Stimulated activated CD8-positive, alpha-beta memory T cell treated with anti-CD3 and anti-CD28 coated beads, Interleukin-7, amount 100 ng/mL, for 24 hours (primary cell): Measurements from ENCODE around the gene DMAC1.
A peak's percentile ranks its signal among the peaks of the same experiment; 100 is the strongest.

Experiments
- DNase-seq: peaks from one replicate; pipeline ENCODE4 v3.0.0-alpha.2; 2020; ENCODE audit warnings: low read depth

DMAC1 gene, protein sequence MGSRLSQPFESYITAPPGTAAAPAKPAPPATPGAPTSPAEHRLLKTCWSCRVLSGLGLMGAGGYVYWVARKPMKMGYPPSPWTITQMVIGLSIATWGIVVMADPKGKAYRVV

GRCh38 chr9:7799234-7799943, at the start of gene DMAC1:
TSS of gene DMAC1 (minus strand) at chr9:7799778. CDS start at chr9:7799734, 44 bp downstream.
- peak; percentile 48 for DNase-seq

GRCh38 chr9:7849362-7849761, 49.8 kb upstream of the DMAC1 start:
- no peak for DNase-seq

- DNase-seq = no peak
These were observed 48.9 kb upstream of the DMAC1 start for GRCh38 chr9:7848498-7848897.

DNA sequence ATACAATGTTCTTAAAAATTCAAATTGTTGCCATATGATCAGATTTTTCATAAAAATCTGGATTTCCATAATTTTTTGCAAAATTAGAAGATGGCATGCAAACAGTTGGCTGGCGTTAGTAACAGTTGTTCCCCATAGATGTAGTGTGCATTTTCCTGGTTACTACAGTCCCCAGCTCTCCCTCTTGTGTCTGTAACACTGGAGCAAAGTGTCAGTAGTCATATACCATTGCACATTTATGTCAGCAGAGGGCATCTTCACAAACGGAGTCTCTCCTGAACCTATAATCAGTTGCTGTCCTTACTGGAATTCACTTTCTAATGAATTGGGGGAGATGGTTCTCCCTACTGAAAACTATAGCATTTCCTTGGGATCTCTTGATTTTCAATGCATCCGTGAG, 44.7 kb upstream of the DMAC1 start:
- DNase-seq = no peak

- no peak for DNase-seq
These were observed 42.3 kb upstream of the DMAC1 start for GRCh38 chr9:7841831-7842230.

DNA sequence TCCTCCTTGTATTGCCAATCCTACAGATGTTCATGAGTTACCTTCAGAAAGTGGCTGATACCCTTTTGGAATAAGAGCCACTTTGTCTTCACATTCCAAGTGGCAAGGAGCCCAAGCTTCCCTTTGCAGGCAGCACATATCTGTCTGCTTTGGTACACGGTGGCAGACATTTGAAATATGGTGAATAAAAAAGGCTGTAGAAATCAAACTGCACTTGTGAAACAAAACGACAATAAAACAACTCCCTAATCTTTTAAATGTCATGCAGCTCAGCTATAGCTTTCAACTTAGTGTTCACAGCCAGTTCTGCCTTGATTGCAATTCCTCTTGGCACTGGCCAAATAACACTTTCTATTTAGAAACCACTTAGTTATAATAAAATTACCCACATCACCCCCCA, 35.0 kb upstream of the DMAC1 start:
- DNase-seq = no peak

DNA sequence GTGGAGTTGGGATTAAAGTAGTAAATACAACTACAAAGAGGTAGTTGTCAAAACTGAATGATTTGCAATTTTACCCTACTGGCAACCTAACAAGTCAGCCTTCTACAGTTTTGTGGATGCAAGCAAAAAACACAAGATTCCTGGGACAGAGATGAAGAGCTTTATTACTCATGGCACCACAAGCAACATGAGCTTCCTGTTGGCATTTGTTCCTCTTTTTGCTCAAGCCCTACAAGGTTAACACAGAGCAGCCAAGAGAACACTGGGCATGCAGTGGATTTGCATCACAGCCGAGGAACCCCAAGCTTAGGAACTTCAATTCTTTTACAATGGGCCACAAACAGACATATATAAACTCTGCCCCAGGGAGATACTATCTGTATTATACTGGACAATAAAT, 28.8 kb upstream of the DMAC1 start:
- no peak for DNase-seq

DNA sequence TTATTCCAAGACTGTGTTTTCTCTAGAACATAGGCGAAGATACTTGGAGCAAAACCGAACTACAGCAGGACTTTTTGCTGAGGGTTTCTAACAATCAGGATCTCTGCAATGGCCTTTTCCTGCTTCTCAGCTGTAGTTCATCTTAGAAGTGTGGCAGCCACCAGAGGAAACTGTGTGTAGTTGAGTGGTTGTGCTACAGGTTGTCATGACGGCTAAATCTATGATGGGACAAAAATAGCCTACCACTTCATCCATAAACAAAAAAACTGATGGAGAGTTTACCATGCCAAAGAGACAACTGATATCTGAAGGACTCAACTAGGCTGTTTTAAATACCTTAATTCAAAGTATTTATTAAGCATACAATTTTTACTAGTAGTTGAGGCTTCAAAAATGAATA, 28.2 kb upstream of the DMAC1 start:
- DNase-seq = no peak

GRCh38 chr9:7827056-7827455, 27.5 kb upstream of the DMAC1 start:
- DNase-seq = no peak

DNA sequence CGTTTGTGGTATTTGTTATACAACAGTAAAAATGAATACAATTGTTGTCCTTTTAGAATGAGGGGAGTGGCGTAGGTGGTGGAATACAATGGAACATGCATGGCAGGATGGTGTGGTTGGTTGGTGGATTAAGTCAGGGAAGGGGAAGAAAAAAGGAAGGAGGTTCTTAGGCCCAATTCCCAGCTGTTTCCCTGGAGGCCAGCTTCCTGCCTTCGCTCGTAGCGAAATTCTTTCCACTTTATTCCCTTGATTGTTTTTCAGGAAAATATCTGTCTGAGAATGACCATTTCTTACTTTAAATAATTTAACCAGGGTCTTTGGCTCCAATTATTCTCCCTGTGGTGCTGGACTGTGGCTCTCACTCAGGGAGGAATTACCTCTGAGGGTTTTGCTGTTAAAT, 24.1 kb upstream of the DMAC1 start:
- DNase-seq = no peak

- no peak for DNase-seq
These were observed 20.4 kb upstream of the DMAC1 start for GRCh38 chr9:7819984-7820383.

DNA sequence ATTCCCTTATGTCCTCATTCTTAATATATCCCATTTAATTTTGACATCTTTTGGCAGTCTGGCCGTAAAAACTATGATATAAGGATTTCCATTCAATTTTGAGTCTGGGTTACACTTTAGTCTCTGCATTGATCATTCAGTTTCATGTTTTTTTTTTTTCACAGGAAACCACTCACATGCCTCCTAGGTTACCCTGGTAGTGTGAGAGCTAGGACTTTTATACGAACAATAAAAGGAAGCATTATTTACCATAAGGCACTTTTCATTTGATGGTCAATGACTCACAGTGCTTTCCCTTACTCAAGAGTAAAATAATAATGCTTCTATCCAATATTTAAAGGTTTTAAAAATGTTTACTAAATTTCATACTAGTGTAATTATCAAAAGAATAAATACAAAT, 16.4 kb upstream of the DMAC1 start:
- DNase-seq = no peak

DNA sequence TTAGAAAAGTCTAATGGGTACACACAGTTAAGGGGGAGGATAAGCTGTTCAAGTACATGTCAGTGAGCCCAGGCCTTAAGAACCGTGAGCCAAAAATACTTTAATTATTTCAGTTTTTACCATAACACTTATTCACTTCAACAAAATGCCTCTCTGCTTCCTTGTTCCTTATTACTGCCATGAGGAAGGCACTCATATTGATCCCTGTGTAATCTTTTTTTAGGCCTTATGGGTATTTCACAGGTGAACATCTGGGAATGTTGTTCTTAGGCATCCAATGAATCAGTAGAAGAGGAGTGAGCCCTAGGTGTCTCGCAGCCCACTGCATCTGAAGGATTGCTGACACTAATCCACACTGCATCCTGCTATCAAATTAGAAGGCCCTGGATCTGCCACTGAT, 13.5 kb upstream of the DMAC1 start:
- no peak for DNase-seq

- no peak for DNase-seq
These were observed 12.1 kb upstream of the DMAC1 start for GRCh38 chr9:7811677-7812076.

- no peak for DNase-seq
These were observed 3.1 kb upstream of the DMAC1 start for GRCh38 chr9:7802666-7803065.

- DNase-seq = no peak
These were observed 337 bp upstream of the DMAC1 start for GRCh38 chr9:7799944-7800285.

GRCh38 chr9:7794196-7794595, 5.4 kb downstream of the DMAC1 start:
- DNase-seq = no peak

DNA sequence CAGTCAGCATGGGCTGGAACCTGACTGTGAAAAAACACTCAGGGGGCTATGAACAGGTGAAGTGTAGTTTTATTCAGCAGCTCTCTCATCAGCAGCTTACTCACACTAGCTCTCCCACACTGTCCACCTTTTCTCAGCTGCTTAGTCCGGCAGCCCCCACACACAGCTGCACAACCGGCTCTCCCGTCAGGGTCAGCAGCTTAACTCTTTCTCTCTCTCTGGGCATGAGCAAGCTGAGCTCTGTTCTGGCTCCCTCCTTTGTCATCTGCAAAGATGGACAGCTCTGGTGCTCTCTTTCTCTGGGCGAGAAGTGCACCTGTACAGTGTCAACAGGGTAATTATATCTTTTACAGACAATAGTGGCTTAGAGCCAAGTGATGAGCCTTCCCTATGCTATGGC, 8.2 kb downstream of the DMAC1 start:
- DNase-seq = no peak

DNA sequence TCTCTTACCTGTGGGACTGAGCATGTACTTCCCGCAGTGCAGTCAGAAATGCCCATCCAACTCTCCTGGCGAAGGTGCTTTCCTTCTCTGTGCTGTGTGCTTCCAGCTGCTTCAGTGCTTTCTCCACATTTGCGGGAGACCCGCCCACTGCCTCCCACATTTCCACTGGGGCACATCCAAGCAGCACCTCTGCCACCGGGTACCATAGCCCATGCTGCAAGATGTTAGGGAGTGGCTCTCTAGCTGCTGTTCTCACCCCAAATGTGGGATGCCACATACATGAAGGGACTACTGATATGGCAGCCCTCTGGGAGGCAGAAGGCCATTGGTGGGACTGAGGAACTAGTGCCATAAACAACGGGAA, 8.8 kb downstream of the DMAC1 start:
- DNase-seq = no peak

- no peak for DNase-seq
These were observed 9.4 kb downstream of the DMAC1 start for GRCh38 chr9:7790022-7790818.

GRCh38 chr9:7788772-7789171, 10.8 kb downstream of the DMAC1 start:
- DNase-seq = no peak

DNA sequence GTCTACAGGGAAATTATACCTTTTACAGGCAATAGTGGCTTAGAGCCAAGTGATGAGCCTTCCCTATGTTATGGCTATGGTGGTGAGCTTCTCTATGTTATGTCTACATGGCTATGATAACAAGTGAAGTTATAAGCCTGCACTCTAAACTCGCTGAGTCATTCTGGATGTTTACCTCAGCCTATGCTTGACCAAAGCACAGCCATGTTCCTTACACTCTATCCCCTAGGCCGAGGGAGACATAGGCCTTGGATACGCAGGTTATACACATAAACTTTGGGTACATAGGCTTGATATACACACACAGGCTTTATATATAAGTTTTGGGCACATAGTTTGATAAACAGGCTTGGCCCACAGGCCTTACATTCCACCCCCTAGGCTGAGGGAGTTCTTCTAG, 13.8 kb downstream of the DMAC1 start:
- DNase-seq = no peak

DNA sequence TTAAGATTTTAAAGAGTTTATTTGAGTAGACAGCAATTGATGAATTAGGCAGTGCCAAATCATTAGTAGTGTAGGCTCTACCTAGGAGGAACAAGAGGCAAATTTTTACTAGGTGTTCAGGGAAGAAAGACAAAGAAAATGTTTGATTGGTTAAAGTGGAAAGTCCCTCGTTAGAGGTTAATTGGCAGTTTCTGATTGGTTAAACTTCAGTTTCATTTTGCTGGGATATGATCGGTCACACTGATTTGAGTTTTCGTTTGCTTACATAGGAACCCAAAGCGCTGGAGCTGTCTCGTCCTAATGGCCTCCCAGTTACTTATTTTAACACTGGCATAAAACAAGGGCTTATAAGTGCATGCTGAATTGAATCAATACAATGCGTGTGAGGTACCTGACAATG, 15.1 kb downstream of the DMAC1 start:
- no peak for DNase-seq

- DNase-seq = no peak
These were observed 15.9 kb downstream of the DMAC1 start for GRCh38 chr9:7783635-7784063.
